ENCODE measurements around the gene NTM.
A peak's percentile ranks its signal among the peaks of the same experiment; 100 is the strongest.

NTM gene

GRCh38 chr11:131865860-131866259 is 495.4 kb downstream of the NTM start:
- no peak for DNase-seq (ENCODE audit: low spot score)

- no peak for DNase-seq (ENCODE audit: low spot score)
These were observed 496.4 kb downstream of the NTM start for GRCh38 chr11:131866535-131867400.

- peak; percentile 41 for DNase-seq (ENCODE audit: low spot score)
These were observed 497.2 kb downstream of the NTM start for GRCh38 chr11:131867457-131868257.

- no peak for DNase-seq (ENCODE audit: low spot score)
These were observed 498.5 kb downstream of the NTM start for GRCh38 chr11:131868629-131869507.

GRCh38 chr11:131870305-131870704 is 499.9 kb downstream of the NTM start:
- no peak for DNase-seq (ENCODE audit: low spot score)

GRCh38 chr11:131871006-131871405 is 500.6 kb downstream of the NTM start:
- DNase-seq (ENCODE audit: low spot score): no peak

DNA sequence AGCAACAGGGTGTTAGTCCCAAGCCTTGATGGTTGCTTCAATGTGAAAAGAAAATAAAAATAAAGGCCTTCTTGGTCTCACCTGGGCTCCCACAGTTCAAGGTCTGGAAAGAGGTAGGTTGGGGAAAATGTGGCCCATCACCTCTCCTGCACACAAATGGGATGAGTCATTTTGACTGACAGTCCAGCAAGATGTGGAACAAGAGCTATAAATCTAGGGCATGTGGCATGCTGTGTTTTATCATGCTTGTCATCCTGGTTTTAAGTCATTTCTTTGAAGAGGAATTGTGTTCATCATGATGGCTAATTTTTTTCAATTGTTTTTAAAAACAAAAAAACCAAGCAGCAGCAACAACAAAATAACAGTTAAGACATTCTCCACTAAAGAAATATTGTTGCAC is 503.7 kb downstream of the NTM start:
- no peak for DNase-seq (ENCODE audit: low spot score)

GRCh38 chr11:131875611-131876010 is 505.2 kb downstream of the NTM start:
- DNase-seq (ENCODE audit: low spot score): no peak

GRCh38 chr11:131877246-131877942 is 507.0 kb downstream of the NTM start:
- no peak for DNase-seq (ENCODE audit: low spot score)

GRCh38 chr11:131880316-131880715 is 509.9 kb downstream of the NTM start:
- DNase-seq (ENCODE audit: low spot score): no peak

- no peak for DNase-seq (ENCODE audit: low spot score)
These were observed 510.6 kb downstream of the NTM start for GRCh38 chr11:131880976-131881375.

GRCh38 chr11:131883332-131883731 is 512.9 kb downstream of the NTM start:
- DNase-seq (ENCODE audit: low spot score): no peak

DNA sequence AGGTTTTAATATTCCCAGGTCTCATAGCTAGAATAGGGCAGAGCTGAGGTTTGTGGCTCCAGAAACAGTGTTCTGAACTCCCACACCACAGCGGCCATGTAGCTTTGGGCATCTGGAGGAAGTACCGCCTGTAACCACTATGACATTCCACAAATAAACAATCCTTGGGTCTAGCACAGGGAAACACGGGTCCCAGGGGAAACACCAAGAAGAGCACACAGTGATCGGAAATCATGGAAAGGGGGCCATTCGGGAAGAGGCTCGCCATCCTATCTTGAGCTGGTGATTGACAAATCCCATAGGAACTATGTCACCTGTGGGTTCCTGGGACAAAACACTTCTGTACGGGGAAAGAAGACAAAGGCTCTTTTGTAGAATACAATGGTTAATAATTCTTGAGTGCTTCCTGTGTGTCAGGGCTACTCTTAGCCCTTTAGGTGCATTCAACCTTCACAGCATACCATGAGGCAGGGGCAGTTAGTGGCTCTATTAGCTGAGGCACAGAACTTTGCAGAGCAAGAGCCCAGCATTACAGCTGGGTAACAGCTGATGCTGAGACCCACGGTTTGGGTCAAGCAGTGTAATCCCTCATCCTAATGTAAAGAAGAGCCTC is 514.2 kb downstream of the NTM start:
- no peak for DNase-seq (ENCODE audit: low spot score)

- DNase-seq (ENCODE audit: low spot score): no peak
These were observed 515.0 kb downstream of the NTM start for GRCh38 chr11:131885431-131885830.

GRCh38 chr11:131886201-131886600 is 515.8 kb downstream of the NTM start:
- DNase-seq (ENCODE audit: low spot score): no peak

DNA sequence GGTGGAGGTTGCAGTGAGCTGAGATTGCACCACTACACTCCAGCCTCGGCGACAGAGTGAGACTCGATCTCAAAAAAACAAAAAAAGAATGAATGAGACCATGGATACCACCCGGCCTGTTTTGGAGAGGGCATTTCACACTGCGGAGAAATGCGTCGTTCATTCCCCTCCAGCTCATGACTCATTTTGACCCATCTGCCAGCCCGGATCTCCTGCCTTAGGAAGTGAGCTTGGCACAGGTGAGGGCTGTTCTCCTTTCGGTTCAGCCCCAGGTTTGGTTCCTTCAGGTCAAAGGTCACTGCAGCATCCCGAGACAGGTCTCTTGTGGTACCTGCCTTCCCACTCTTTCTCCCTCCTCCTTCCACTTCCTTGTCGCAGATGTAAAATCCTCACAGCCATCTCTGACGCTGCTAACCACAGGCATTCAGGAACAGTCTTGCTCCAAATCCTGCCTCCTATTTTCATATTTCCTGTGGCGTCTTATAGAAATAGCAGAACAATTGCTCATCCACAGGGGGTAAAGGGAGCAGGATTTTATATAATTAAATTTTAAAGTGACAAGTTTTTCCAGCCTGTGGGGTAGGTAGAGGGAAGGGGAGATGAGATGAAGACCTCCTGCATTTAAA is 517.9 kb downstream of the NTM start:
- DNase-seq (ENCODE audit: low spot score): no peak

DNA sequence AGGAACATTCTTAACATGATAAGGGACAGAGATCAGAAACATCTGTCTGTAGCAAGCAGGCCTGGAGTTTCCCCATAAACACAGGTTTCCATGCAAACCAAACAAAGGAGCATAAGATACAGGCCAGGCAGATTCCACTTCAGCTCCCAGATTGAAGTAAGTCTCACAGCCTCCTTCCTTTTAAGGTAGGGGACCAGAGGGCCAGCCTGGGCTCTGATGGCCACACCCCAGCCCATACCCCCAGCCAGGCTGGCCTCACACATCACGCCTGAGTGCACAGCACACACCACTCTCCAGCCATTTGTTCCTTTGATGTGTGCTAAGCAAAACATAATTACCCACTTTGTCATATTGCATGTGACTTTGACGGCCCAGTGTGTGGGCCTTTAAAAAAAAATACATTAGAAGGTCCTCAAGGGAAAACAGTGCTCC is 518.7 kb downstream of the NTM start:
- no peak for DNase-seq (ENCODE audit: low spot score)

GRCh38 chr11:131889760-131890581 is 519.6 kb downstream of the NTM start:
- no peak for DNase-seq (ENCODE audit: low spot score)

DNA sequence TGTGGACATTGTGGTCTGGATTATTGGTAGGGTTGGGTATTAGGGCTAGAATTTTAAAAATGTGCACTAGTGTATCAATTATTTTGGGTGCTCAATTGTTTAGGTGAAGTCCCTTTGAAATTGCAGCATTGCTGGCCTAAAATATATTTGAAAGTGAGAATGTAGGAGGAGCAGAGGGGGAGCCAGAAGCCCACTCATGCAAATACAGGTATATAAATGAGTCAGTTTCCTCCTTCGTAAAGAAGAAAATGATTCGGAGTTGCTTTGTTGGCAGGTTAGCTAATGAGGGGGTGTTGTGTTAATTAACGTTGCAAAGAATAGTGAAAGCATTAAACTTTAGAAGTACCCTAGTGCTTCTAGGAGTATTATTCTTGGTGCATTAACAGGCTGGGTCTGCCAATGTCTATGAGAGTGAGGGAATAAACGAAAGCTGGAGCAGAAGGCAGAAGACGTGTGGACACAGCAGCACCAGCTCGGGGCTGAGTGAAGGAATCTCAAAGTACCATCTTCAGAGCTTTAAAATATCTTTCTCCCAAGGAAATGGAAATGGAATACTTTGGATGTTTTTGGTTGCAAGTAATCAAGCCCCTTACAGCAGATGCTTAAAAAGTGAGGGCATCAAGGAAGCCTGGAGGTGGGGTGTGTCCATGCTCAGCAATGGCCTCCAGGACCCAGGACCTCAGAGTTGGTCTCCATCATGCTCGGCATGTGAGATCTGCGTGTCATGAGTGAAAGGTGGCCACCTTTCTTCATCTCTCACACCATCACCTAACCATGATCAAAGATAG is 522.9 kb downstream of the NTM start:
- DNase-seq (ENCODE audit: low spot score): no peak
